HG03039 (cell line): ENCODE measurements around the gene LRPPRC.

ENCODE experiments used
- ATAC-seq: cut with Tn5 transposase; IDR thresholded peaks from one replicate; pipeline ENCODE4 v1.9.1; 2021; ENCODE audit warnings: mild to moderate bottlenecking, moderate library complexity; ENCODE audit not compliant: unreplicated experiment

Gene LRPPRC

GRCh38 chr2:43874776-43875451 is 120.9 kb downstream of the LRPPRC start:
- no peak for ATAC-seq

DNA sequence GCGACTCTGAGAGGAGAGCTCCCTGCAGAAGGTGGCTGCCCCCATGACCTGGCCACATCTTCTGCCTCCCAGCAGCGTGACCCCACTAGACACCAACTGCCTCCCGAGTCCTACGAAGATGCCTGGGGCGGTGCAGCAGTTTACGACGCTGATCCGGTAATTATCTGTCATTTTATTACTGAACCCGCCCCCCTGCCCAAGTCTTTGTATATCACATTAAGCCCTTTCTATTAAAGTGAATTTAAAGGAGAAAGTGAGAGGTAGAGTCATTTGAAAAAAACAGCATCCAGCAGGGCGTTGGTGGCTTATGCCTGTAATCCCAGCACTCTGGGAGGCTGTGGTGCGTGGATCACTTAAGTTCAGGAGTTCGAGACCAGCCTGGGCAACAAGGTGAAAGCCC is 123.6 kb downstream of the LRPPRC start:
- no peak for ATAC-seq

DNA sequence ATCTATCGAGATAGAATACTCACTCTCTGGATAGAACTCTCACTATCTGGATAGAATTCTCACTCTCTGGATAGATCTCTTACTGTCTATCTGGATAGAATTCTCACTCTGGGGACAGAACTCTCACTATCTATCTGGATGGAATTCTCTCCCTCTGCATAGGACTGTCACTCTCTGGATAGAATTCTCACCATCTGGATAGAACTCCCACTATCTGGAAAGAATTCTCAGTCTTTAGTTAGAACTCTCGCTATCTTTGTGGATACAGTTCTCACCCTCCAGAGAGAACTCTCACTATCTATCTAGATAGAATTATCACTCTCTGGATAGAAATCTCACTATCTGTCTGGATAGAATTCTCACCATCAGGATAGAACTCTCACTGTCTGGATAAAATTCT is 140.5 kb downstream of the LRPPRC start:
- no peak for ATAC-seq

DNA sequence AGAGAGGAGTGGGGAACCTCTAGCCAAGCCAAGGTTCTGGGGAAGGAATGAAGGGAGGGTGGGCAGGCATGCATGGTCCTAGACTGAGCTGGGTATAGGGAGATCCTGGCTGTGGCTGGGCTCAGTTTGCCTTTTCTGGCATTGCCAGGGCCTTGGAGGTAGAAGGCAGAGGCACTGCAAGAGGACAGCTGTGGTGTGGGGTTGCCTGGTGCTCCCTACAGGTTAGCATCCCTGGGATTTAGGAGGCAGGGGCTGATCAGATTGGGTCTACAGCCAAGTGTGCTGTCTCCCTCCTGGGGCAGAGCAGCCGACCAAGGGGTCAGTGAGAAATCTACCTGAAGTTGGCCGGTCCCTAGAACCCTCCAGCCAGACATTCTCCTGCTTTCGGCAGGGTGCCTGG is 141.1 kb downstream of the LRPPRC start:
- ATAC-seq, result no peak

GRCh38 chr2:43853141-43854081 is 142.4 kb downstream of the LRPPRC start:
- no peak for ATAC-seq

- no peak for ATAC-seq
Observed at GRCh38 chr2:43852196-43852730, 143.5 kb downstream of the LRPPRC start.

- no peak for ATAC-seq
Observed at GRCh38 chr2:43851011-43851980, 144.5 kb downstream of the LRPPRC start.

DNA sequence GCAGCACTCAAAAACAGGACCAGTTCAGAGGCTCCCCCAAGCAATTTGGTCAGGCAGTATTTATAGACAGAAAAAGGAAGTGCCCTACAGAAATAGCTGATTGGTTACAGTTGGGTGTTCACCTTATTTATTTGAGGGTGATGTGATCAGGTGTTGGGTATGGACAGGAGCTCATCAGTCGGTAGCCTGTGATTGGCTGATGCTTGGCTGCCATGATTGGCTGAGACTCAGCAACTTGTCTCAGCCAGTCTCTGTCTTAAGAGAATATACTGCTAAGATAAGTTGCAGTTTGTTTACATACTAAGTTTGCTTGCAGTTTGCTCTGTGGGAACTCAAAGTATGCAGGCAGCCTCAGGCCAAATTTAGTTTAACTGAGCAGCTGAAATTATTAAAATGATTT is 147.6 kb downstream of the LRPPRC start:
- ATAC-seq, result no peak

GRCh38 chr2:43846140-43846793 is 149.5 kb downstream of the LRPPRC start:
- no peak for ATAC-seq

DNA sequence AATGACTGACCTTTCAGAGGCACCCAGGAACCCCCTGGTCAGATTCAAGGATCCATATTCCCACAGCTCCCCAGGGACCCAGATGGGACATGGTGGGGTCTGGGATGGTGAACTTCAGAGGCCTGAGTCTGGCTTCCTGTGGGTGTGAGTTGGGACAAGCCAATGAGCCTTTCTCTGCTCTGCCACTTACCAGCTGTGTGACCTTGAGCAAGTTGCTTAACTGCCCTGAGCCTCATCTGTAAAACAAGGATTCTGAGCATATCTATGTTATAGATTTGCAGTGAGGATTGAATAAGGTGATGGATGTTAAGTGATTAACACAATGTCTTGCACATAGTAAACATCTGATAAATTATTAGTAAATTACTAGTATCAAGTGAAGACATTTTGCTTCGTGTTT is 150.6 kb downstream of the LRPPRC start:
- ATAC-seq, result no peak

DNA sequence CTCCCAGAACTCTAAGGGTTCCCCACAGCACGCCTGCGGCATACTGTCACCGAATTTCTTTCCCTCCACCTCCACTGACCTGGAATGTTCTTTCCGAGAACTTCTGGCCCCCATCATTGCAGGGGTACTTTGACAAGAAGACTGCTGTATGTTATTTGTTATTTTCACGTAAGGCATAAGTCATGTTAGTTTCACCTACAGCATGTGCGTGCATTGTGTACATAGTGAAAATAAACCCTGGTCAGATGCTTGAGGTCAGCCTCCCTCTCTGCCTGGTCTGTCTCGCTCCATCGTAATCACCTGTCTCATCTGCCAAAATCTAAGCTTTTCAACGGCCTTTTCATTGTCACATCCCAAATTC is 152.9 kb downstream of the LRPPRC start:
- ATAC-seq, result no peak

GRCh38 chr2:43841949-43842865 is 153.6 kb downstream of the LRPPRC start:
- ATAC-seq, result no peak

GRCh38 chr2:43840965-43841364 is 154.8 kb downstream of the LRPPRC start:
- ATAC-seq, result no peak

- no peak for ATAC-seq
Observed at GRCh38 chr2:43839776-43840564, 155.8 kb downstream of the LRPPRC start.

DNA sequence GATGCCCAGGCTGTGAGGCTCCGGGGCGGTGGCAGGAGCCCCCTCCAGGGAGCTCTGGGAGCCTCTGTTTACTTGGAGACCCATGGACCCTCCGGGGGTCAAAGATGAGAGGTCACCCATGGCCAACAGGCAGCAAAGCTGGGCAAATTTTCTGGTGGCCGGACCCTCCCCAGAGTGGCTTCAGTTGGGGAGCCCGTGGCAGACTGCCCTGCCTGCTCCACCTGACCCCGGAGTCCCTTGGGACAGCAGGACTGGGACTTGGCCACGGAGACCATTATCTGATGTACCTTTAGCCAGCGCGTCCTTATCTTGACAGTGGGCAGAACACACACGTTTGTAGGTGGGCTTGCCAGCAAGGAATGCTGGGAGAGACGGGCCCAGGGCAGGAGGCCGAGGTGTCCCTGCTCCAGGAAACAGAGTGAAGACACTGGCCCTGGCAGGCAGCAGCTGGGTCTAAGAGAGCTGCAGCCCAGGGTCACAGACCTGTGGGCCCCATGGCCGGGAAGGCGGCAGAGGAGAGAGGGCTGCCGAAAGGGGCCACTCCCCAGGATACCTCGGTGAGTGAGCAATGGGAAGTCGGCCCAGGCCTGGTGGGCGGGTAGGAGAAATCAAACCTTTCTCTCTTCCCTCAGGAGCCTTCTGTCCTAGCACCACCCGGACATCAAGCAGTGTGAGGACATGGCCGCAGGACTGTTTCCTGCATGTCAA is 157.1 kb downstream of the LRPPRC start, which contains the start of the genes ABCG5 and ABCG8:
Gene ABCG5, minus strand, starts transcription at position 280 of the 708 bp plus-strand sequence. Its CDS starts 160 bp downstream, at position 120.
Gene ABCG8, plus strand, starts transcription at position 412 of the 708 bp plus-strand sequence. Its CDS starts 83 bp downstream, at position 495.
- ATAC-seq, result no peak

- ATAC-seq, result no peak
Observed at GRCh38 chr2:43837831-43838559, 157.8 kb downstream of the LRPPRC start.

GRCh38 chr2:43837033-43837432 is 158.8 kb downstream of the LRPPRC start:
- no peak for ATAC-seq
